ENCODE measurements around the gene NUTM2F. TPM values are rescaled to one million over a fixed set of nuclear protein-coding genes. Genes with fewer than 3 reads are reported as not detected.

NUTM2F gene
- total RNA-seq, 1 experiment from 2014 or later: not detected

Other genes with a start within 250 kb of the NUTM2F start
- 9.5 and 11.3 TPM in 2 replicates for gene PTPDC1, start 244.2 kb downstream of the NUTM2F start, total RNA-seq (2014; rRNA removed; shearing (Covaris generic))
- 1.2 and 2.2 TPM in 2 replicates for gene ZNF169, start 69.3 kb downstream of the NUTM2F start, total RNA-seq (2014; rRNA removed; shearing (Covaris generic))
- gene PCAT7, start 226.4 kb upstream of the NUTM2F start, total RNA-seq (2014; rRNA removed; shearing (Covaris generic)): 0.29 and 0.36 TPM in 2 replicates